ENCODE data around the gene ATP5ME. TPM values are rescaled to one million over a fixed set of nuclear protein-coding genes. Genes with fewer than 3 reads are reported as not detected.

ATP5ME gene
- 976 and 1,185 TPM in 2 replicates for polyA plus RNA-seq (2012; rRNA removed)
- 1,140 and 1,209 TPM in 2 replicates for polyA plus RNA-seq (2012; cell fraction: cytosol; rRNA removed)
- 266 and 644 TPM in 2 replicates for polyA plus RNA-seq (2012; cell fraction: nucleus; rRNA removed)

GRCh38 chr4:674172-675035 lies at the start of gene ATP5ME, which contains the start of gene MYL5:
ATP5ME (minus strand) TSS chr4:674276; CDS start chr4:674247, 29 bp downstream.
MYL5 (plus strand) TSS chr4:674542; CDS start chr4:678027, 3,485 bp downstream.
- 0% methylated on average over 15 of the region's 84 CpGs for WGBS (ENCODE audit: low lambda C conversion rate)
- POLR2A ChIA-PET: interaction anchor here (1.0 to 2.5 kb wide), 3 partner anchors 8 to 10 kb away, joined by 4 to 24 read pairs (median 8); no protein-coding TSS in a partner anchor
- no peak for TF ChIP-seq PBX3 (IDR thresholded peaks at IDR 0.05)
- TF ChIP-seq EZH2phosphoT487 (IDR thresholded peaks at IDR 0.05; ENCODE audit: borderline replicate concordance, low read depth): no peak
- TF ChIP-seq MEF2A (IDR thresholded peaks at IDR 0.05; ENCODE audit: borderline replicate concordance, low read depth): no peak
- TF ChIP-seq IRF3 (IDR thresholded peaks at IDR 0.05; ENCODE audit: low read depth, low read length): no peak
- TF ChIP-seq RFX5 (IDR thresholded peaks at IDR 0.05; ENCODE audit: low read length): 0 out of 2 replicates have a peak, but pooled peaks have one; percentile 65
- TF ChIP-seq CTCF (IDR thresholded peaks at IDR 0.05): peak; percentile 82
- TF ChIP-seq MXI1 (IDR thresholded peaks at IDR 0.05; ENCODE audit: low read depth, low read length): peak; percentile 65
- TF ChIP-seq TEAD4 (IDR thresholded peaks at IDR 0.05; ENCODE audit: borderline replicate concordance, insufficient read depth): no peak
- peak; percentile 83 for TF ChIP-seq CHD2 (IDR thresholded peaks at IDR 0.05; ENCODE audit: low read length, partially characterized antibody)
- no peak for TF ChIP-seq TCF12 (IDR thresholded peaks at IDR 0.05)
- no peak for TF ChIP-seq NFIC (IDR thresholded peaks at IDR 0.05; ENCODE audit: borderline replicate concordance)
- no peak for TF ChIP-seq GATA2 (CRISPR knock-in tag; IDR thresholded peaks at IDR 0.05)
- TF ChIP-seq NRF1 (IDR thresholded peaks at IDR 0.05; ENCODE audit: low read depth, low read length): peak; percentile 95
- no peak for TF ChIP-seq ZBTB33 (IDR thresholded peaks at IDR 0.05; ENCODE audit: borderline replicate concordance, low read depth)
- peak; percentile 76; the same call in 1 of the 2 replicates for TF ChIP-seq USF1 (IDR thresholded peaks at IDR 0.05; ENCODE audit: borderline replicate concordance, low read depth)
- peak; percentile 41; the same call in 1 of the 2 replicates for TF ChIP-seq RCOR1 (IDR thresholded peaks at IDR 0.05; ENCODE audit: low read length)
- TF ChIP-seq SIN3A (IDR thresholded peaks at IDR 0.05; ENCODE audit: borderline replicate concordance, low read depth, low read length): peak; percentile 39; the same call in 1 of the 2 replicates
- peak; percentile 18; the same call in 1 of the 2 replicates for TF ChIP-seq REST (IDR thresholded peaks at IDR 0.05; ENCODE audit: low read depth, low read length)
- TF ChIP-seq FOXJ3 (CRISPR knock-in tag; IDR thresholded peaks at IDR 0.05): no peak
- TF ChIP-seq FOXM1 (IDR thresholded peaks at IDR 0.05; ENCODE audit: low read depth): no peak

More at GRCh38 chr4:674172-675035, at the start of gene ATP5ME, which contains the start of gene MYL5:
- Histone ChIP-seq H3K9me2 (no peaks in the 10 kb centered on the region), H2AFZ (ENCODE audit: low read depth) (peak within 1 kb of the TSS; percentile 72), H3K9ac (peak within 1 kb of the TSS; percentile 96), H3K9me3 (no peaks in the 10 kb centered on the region), H3K4me2 (peak within 1 kb of the TSS; percentile 99), H3K27me3 (ENCODE audit: insufficient read depth) (no peaks in the 10 kb centered on the region), H3K79me2 (ENCODE audit: insufficient read depth) (peaks cover 28% of the 10 kb centered on the region), H3F3A (replicated peaks; ENCODE audit: insufficient read depth) (no peaks in the 10 kb centered on the region), H3K4me1 (ENCODE audit: control insufficient read depth in 1 of 2, insufficient read depth in 2 of 2, low read depth in 1 of 2, low read length in 1 of 2) (peaks cover 6 to 22% of the 10 kb centered on the region in 2 experiments; a peak in 1 of 4 replicates), H3K36me3 (replicated peaks in 1 of 2; ENCODE audit: control insufficient read depth in 1 of 2, insufficient read depth in 2 of 2, low read length in 1 of 2) (peaks cover 13 to 18% of the 10 kb centered on the region in 2 experiments), H4K20me1 (ENCODE audit: insufficient read depth) (no peaks in the 10 kb centered on the region), H3K4me3 (ENCODE audit: low read depth in 2 of 2, low read length in 1 of 2) (peak within 1 kb of the TSS; percentile 87 to 95), H3K27ac (ENCODE audit: low read depth in 2 of 2, low read length in 1 of 2) (peak within 1 kb of the TSS; percentile 63 to 84)
- DNase-seq: peak; percentile 100
- CTCF ChIA-PET: interaction anchor here (0.6 to 2.8 kb wide), 12 partner anchors 10 to 955 kb away, joined by 3 to 20 read pairs (median 4); no protein-coding TSS in a partner anchor

All from SK-N-SH (cell line).